ENCODE measurements around the gene LAX1.
A peak's percentile ranks its signal among the peaks of the same experiment; 100 is the strongest.

LAX1 gene

Small RNA genes lying within 50 kb of the gene (small RNA-seq; reads per million reads assigned to genes)
- gene SNORA77: 2,128 reads per million, percentile 99 among the genes with 10 or more reads in this experiment
- gene ZC3H11A: 1.0 reads per million, percentile 34 among the genes with 10 or more reads in this experiment
